ENCODE results near the gene LRRC61.

LRRC61 gene

DNA sequence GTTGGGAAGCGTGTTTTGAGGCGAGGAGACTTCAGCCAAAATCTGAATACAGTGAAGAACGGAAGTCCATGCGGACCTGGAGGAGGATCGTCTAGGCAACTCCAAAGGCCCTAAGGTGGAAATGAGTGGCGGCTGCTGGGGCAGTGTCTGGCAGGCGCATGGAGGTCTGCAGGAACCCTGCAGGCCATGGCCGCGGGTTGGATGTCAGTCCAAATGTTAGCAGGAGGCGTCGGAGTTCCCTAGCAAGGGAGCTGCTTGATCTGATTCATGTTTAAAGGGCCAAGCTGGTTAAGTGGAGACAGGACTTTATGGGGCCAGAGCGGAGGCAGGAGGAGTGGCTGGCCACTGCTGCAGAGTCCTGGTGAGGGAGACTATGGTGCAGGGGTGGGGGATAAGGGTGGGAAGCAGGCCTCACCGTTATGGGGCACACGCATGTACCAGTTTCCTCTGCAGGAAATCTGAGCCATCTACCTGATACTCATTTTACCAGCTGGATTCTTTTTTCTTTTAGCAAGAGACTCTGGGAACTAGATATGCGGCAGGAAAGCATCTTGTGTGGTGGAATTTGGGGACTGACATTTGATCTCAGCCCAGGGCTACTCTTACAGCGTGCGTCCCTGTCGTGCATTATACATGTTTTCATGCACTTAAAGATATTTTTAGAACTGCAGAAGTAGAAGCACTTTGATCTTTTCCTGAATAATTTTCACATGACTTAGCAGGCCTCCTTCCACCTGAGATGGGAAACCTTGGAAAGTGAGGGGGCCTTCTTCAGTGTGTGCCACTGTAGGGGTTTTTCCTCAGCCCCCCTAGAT lies 38.9 kb downstream of the LRRC61 start:
- Histone ChIP-seq H3K27me3 (ENCODE audit: control insufficient read depth in 1 of 2, insufficient read depth in 1 of 2, low read length in 2 of 2) (peaks cover 13 to 17% of the 10 kb centered on the region in 2 experiments), H3K27ac (ENCODE audit: low read length, poor library complexity, severe bottlenecking) (no peak overlapping the region), H3K36me3 (ENCODE audit: control insufficient read depth in 1 of 2, insufficient read depth in 2 of 2, low read depth in 1 of 2, low read length in 2 of 2) (peaks cover 0 to 4% of the 10 kb centered on the region in 2 experiments), H3K9me3 (ENCODE audit: control insufficient read depth, low read length) (no peaks in the 10 kb centered on the region), H3K23ac (ENCODE audit: low read length in 2 of 2) (no peak overlapping the region), H2BK5ac (ENCODE audit: low read depth, low read length, poor library complexity, severe bottlenecking) (no peak overlapping the region), H3K4me1 (ENCODE audit: control insufficient read depth, insufficient read depth, low read depth, low read length) (peaks cover 2% of the 10 kb centered on the region), H3K4me3 (ENCODE audit: insufficient read depth in 1 of 2, low read depth in 1 of 2, low read length in 2 of 2) (no peak overlapping the region), H2BK12ac (ENCODE audit: low read length in 2 of 2) (no peak overlapping the region), H2AFZ (ENCODE audit: low read depth, low read length) (no peak overlapping the region), H2BK120ac (ENCODE audit: low read depth, low read length) (no peak overlapping the region), H3K9ac (ENCODE audit: low read length) (no peak overlapping the region), H3K4me2 (ENCODE audit: low read length, poor library complexity, severe bottlenecking) (no peak overlapping the region), H3K18ac (ENCODE audit: low read depth in 1 of 2, low read length in 2 of 2) (no peak overlapping the region), H3K14ac (ENCODE audit: low read length in 2 of 2) (no peak overlapping the region), H2BK15ac (ENCODE audit: low read depth, poor library complexity, severe bottlenecking) (no peak overlapping the region), H2AK5ac (ENCODE audit: low read length, severe bottlenecking) (no peak overlapping the region), H3K79me1 (replicated peaks; ENCODE audit: low read length, poor library complexity, severe bottlenecking) (no peaks in the 10 kb centered on the region), H3K4ac (ENCODE audit: low read depth in 1 of 2, low read length in 2 of 2) (no peak overlapping the region), H4K8ac (ENCODE audit: low read length) (peak overlapping the region; percentile 76), H4K91ac (ENCODE audit: low read length) (no peak overlapping the region)
- WGBS = 60% methylated on average over 14 of the region's 18 CpGs
- no peak for DNase-seq

DNA sequence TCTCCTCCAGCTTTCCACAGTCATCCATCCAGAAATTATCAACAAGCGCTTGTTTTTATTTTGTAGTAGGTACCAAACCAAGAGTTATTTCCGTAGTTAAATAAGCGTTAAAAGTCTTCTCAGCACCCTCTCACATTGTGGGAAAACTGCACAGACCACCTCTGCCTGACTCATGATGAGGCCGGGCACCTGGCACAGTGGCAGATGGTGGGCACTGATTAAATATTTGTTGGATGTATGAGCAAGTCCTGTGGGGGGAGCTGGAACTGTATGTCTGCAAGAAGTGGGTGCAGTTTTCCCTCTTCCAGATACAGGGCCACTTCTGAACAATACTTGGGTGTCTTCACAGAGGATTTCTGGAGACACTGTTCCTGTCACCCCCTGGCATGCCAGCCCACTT lies 40.2 kb downstream of the LRRC61 start:
- H3K4ac ChIP-seq (ENCODE audit: low read depth in 1 of 2, low read length in 2 of 2) = no peak overlapping the region
- H3K4me2 ChIP-seq (ENCODE audit: low read length, poor library complexity, severe bottlenecking) = no peak overlapping the region
- no peak overlapping the region for H2AK5ac ChIP-seq (ENCODE audit: low read length, severe bottlenecking)
- no peak overlapping the region for H2BK120ac ChIP-seq (ENCODE audit: low read depth, low read length)
- WGBS = 97% methylated on average over 4 of the region's 4 CpGs
- H3K27ac ChIP-seq (ENCODE audit: low read length, poor library complexity, severe bottlenecking) = no peak overlapping the region
- H3K18ac ChIP-seq (ENCODE audit: low read depth in 1 of 2, low read length in 2 of 2) = no peak overlapping the region
- H3K9ac ChIP-seq (ENCODE audit: low read length) = no peak overlapping the region
- H3K9me3 ChIP-seq (ENCODE audit: control insufficient read depth, low read length) = no peaks in the 10 kb centered on the region
- DNase-seq = no peak
- no peak overlapping the region for H3K23ac ChIP-seq (ENCODE audit: low read length in 2 of 2)
- H2AFZ ChIP-seq (ENCODE audit: low read depth, low read length) = no peak overlapping the region
- peaks cover 13 to 17% of the 10 kb centered on the region in 2 experiments for H3K27me3 ChIP-seq (ENCODE audit: control insufficient read depth in 1 of 2, insufficient read depth in 1 of 2, low read length in 2 of 2)
- H2BK5ac ChIP-seq (ENCODE audit: low read depth, low read length, poor library complexity, severe bottlenecking) = no peak overlapping the region
- no peak overlapping the region for H2BK12ac ChIP-seq (ENCODE audit: low read length in 2 of 2)
- no peak overlapping the region for H3K14ac ChIP-seq (ENCODE audit: low read length in 2 of 2)
- H4K8ac ChIP-seq (ENCODE audit: low read length) = no peak overlapping the region
- H3K79me1 ChIP-seq (replicated peaks; ENCODE audit: low read length, poor library complexity, severe bottlenecking) = no peaks in the 10 kb centered on the region
- H3K4me3 ChIP-seq (ENCODE audit: insufficient read depth in 1 of 2, low read depth in 1 of 2, low read length in 2 of 2) = no peak overlapping the region
- H2BK15ac ChIP-seq (ENCODE audit: low read depth, poor library complexity, severe bottlenecking) = no peak overlapping the region
- peaks cover 7% of the 10 kb centered on the region for H3K4me1 ChIP-seq (ENCODE audit: control insufficient read depth, insufficient read depth, low read depth, low read length)
- H3K36me3 ChIP-seq (ENCODE audit: control insufficient read depth in 1 of 2, insufficient read depth in 2 of 2, low read depth in 1 of 2, low read length in 2 of 2) = peaks cover 0 to 4% of the 10 kb centered on the region in 2 experiments
- no peak overlapping the region for H4K91ac ChIP-seq (ENCODE audit: low read length)

DNA sequence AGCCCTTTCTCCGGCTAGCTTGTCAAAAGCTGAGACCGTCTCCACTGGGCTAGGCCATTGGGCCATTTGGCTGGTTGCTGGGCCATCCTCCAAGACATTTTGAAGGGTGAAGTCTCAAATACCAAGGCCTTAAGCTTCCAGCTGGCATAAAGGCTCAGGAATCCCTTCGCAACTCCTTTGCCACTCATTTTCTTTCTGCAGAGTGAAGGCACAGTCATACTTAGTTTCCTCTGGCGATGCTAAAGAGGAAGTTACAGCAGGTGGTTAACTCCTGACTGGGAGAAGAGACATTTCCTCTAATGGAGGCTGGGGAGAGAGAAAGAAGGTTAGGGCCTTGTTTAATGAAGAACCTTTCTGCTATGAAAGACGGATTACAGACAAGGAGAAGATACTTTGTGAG lies 40.7 kb downstream of the LRRC61 start:
- no peak overlapping the region for H3K4me2 ChIP-seq (ENCODE audit: low read length, poor library complexity, severe bottlenecking)
- 82% methylated on average over 5 of the region's 5 CpGs for WGBS
- H3K79me1 ChIP-seq (replicated peaks; ENCODE audit: low read length, poor library complexity, severe bottlenecking) = no peaks in the 10 kb centered on the region
- peaks cover 7% of the 10 kb centered on the region for H3K4me1 ChIP-seq (ENCODE audit: control insufficient read depth, insufficient read depth, low read depth, low read length)
- H2AK5ac ChIP-seq (ENCODE audit: low read length, severe bottlenecking) = no peak overlapping the region
- no peak overlapping the region for H3K23ac ChIP-seq (ENCODE audit: low read length in 2 of 2)
- no peak overlapping the region for H2BK15ac ChIP-seq (ENCODE audit: low read depth, poor library complexity, severe bottlenecking)
- H4K8ac ChIP-seq (ENCODE audit: low read length) = no peak overlapping the region
- no peak overlapping the region for H3K4me3 ChIP-seq (ENCODE audit: insufficient read depth in 1 of 2, low read depth in 1 of 2, low read length in 2 of 2)
- H2BK120ac ChIP-seq (ENCODE audit: low read depth, low read length) = no peak overlapping the region
- no peak overlapping the region for H3K4ac ChIP-seq (ENCODE audit: low read depth in 1 of 2, low read length in 2 of 2)
- H2AFZ ChIP-seq (ENCODE audit: low read depth, low read length) = no peak overlapping the region
- H3K36me3 ChIP-seq (ENCODE audit: control insufficient read depth in 1 of 2, insufficient read depth in 2 of 2, low read depth in 1 of 2, low read length in 2 of 2) = peaks cover 0 to 4% of the 10 kb centered on the region in 2 experiments
- H3K9ac ChIP-seq (ENCODE audit: low read length) = no peak overlapping the region
- H2BK12ac ChIP-seq (ENCODE audit: low read length in 2 of 2) = no peak overlapping the region
- no peak overlapping the region for H3K14ac ChIP-seq (ENCODE audit: low read length in 2 of 2)
- H2BK5ac ChIP-seq (ENCODE audit: low read depth, low read length, poor library complexity, severe bottlenecking) = no peak overlapping the region
- H3K18ac ChIP-seq (ENCODE audit: low read depth in 1 of 2, low read length in 2 of 2) = no peak overlapping the region
- H3K27me3 ChIP-seq (ENCODE audit: control insufficient read depth in 1 of 2, insufficient read depth in 1 of 2, low read length in 2 of 2) = peaks cover 13 to 17% of the 10 kb centered on the region in 2 experiments
- no peak for DNase-seq
- no peak overlapping the region for H4K91ac ChIP-seq (ENCODE audit: low read length)
- no peaks in the 10 kb centered on the region for H3K9me3 ChIP-seq (ENCODE audit: control insufficient read depth, low read length)
- no peak overlapping the region for H3K27ac ChIP-seq (ENCODE audit: low read length, poor library complexity, severe bottlenecking)

DNA sequence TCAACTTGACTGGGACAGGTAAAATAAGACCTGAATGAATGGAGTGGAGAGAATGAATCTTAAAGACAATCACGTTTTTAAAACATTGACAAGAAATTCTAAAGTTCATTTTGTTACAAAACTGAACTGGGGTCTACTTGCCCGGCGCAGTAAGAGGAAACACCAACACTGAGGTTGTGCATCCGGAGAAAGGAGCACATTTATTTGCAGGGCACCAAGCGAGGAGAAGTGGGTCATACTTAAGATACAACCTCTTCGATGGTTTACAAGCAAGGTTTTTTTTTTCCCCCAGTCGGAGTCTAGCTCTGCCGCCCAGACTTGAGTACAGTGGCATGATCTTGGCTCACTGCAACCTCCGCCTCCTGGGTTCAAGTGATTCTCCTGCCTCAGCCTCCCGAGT lies 42.0 kb downstream of the LRRC61 start:
- Histone ChIP-seq H2AK5ac (ENCODE audit: low read length, severe bottlenecking) (no peak overlapping the region), H3K4me2 (ENCODE audit: low read length, poor library complexity, severe bottlenecking) (no peak overlapping the region), H3K79me1 (replicated peaks; ENCODE audit: low read length, poor library complexity, severe bottlenecking) (peaks cover 1% of the 10 kb centered on the region), H3K36me3 (ENCODE audit: control insufficient read depth in 1 of 2, insufficient read depth in 2 of 2, low read depth in 1 of 2, low read length in 2 of 2) (peaks cover 0 to 2% of the 10 kb centered on the region in 2 experiments), H3K18ac (ENCODE audit: low read depth in 1 of 2, low read length in 2 of 2) (no peak overlapping the region), H3K23ac (ENCODE audit: low read length in 2 of 2) (no peak overlapping the region), H3K14ac (ENCODE audit: low read length in 2 of 2) (no peak overlapping the region), H2BK12ac (ENCODE audit: low read length in 2 of 2) (no peak overlapping the region), H3K9me3 (ENCODE audit: control insufficient read depth, low read length) (no peaks in the 10 kb centered on the region), H2AFZ (ENCODE audit: low read depth, low read length) (no peak overlapping the region), H2BK15ac (ENCODE audit: low read depth, poor library complexity, severe bottlenecking) (no peak overlapping the region), H4K8ac (ENCODE audit: low read length) (no peak overlapping the region), H3K4me3 (ENCODE audit: insufficient read depth in 1 of 2, low read depth in 1 of 2, low read length in 2 of 2) (no peak overlapping the region), H3K4ac (ENCODE audit: low read depth in 1 of 2, low read length in 2 of 2) (no peak overlapping the region), H3K4me1 (ENCODE audit: control insufficient read depth, insufficient read depth, low read depth, low read length) (peaks cover 11% of the 10 kb centered on the region), H3K9ac (ENCODE audit: low read length) (no peak overlapping the region), H3K27me3 (ENCODE audit: control insufficient read depth in 1 of 2, insufficient read depth in 1 of 2, low read length in 2 of 2) (peaks cover 13 to 17% of the 10 kb centered on the region in 2 experiments), H4K91ac (ENCODE audit: low read length) (no peak overlapping the region), H3K27ac (ENCODE audit: low read length, poor library complexity, severe bottlenecking) (no peak overlapping the region), H2BK5ac (ENCODE audit: low read depth, low read length, poor library complexity, severe bottlenecking) (no peak overlapping the region), H2BK120ac (ENCODE audit: low read depth, low read length) (no peak overlapping the region)
- 96% methylated on average over 10 of the region's 10 CpGs for WGBS
- no peak for DNase-seq
